SK-N-SH treated with all-trans-retinoic acid at 6 μM for 48 hours (cell line): Measurements from ENCODE around the gene CLDN24.

Experiments
- ATAC-seq: fragments of 200-7000 bp; cut with Tn5 transposase; 3 replicates; pipeline ENCODE4 v1.9.1; 2020; ENCODE audit warnings: mild to moderate bottlenecking, moderate library complexity
- ARNTL ChIP-seq: fragments of 450-650 bp; formaldehyde crosslinking; IDR thresholded peaks from 2 replicates; pipeline ENCODE4 v1.5.0; 2020; ENCODE audit warnings: low read depth, mild to moderate bottlenecking, moderate library complexity, borderline replicate concordance
- BACH2 ChIP-seq: fragments of 250-450 bp; sonication (Bioruptor Pico); IDR thresholded peaks from 2 replicates; pipeline ENCODE4 v1.9.0; 2021; ENCODE audit warnings: mild to moderate bottlenecking, borderline replicate concordance
- CREB5 ChIP-seq: fragments of 250-450 bp; sonication (Bioruptor Pico); IDR thresholded peaks from 2 replicates; pipeline ENCODE4 v1.5.1; 2020; ENCODE audit warnings: low read depth, mild to moderate bottlenecking, moderate library complexity
- CSDC2 ChIP-seq: fragments of 250-450 bp; sonication (Bioruptor Pico); IDR thresholded peaks from 2 replicates; pipeline ENCODE4 v1.5.0; 2020; ENCODE audit warnings: mild to moderate bottlenecking, moderate library complexity
- CSRNP3 ChIP-seq: fragments of 250-450 bp; sonication (Bioruptor Pico); IDR thresholded peaks from 2 replicates; pipeline ENCODE4 v1.5.1; 2021; ENCODE audit warnings: mild to moderate bottlenecking, moderate library complexity
- ESRRG ChIP-seq: fragments of 250-450 bp; sonication (Bioruptor Pico); IDR thresholded peaks from 2 replicates; pipeline ENCODE4 v1.6.1; 2021; ENCODE audit warnings: mild to moderate bottlenecking
- GLIS3 ChIP-seq: fragments of 250-450 bp; sonication (Bioruptor Pico); IDR thresholded peaks from 2 replicates; pipeline ENCODE4 v1.5.0; 2020; ENCODE audit warnings: mild to moderate bottlenecking, moderate library complexity
- ISL1 ChIP-seq: fragments of 250-450 bp; sonication (Bioruptor Pico); IDR thresholded peaks from 2 replicates; pipeline ENCODE4 v2.1.2; 2022; ENCODE audit warnings: mild to moderate bottlenecking, moderate library complexity
- OSR1 ChIP-seq: fragments of 250-450 bp; sonication (Bioruptor Pico); IDR thresholded peaks from 2 replicates; pipeline ENCODE4 v1.8.0; 2022; ENCODE audit warnings: moderate library complexity, mild to moderate bottlenecking, inconsistent platforms
- PATZ1 ChIP-seq: fragments of 250-450 bp; sonication (Bioruptor Pico); IDR thresholded peaks from 2 replicates; pipeline ENCODE4 v1.8.0; 2020; ENCODE audit warnings: mild to moderate bottlenecking, moderate library complexity, borderline replicate concordance
- POU6F1 ChIP-seq: fragments of 250-450 bp; sonication (Bioruptor Pico); IDR thresholded peaks from 2 replicates; pipeline ENCODE4 v1.8.0; 2021; ENCODE audit warnings: low read depth, mild to moderate bottlenecking, moderate library complexity, borderline replicate concordance
- PPARA ChIP-seq: fragments of 250-450 bp; sonication (Bioruptor Pico); IDR thresholded peaks from 2 replicates; pipeline ENCODE4 v1.5.0; 2020; ENCODE audit warnings: mild to moderate bottlenecking, borderline replicate concordance
- RARB ChIP-seq: fragments of 250-450 bp; sonication (Bioruptor Pico); IDR thresholded peaks from 2 replicates; pipeline ENCODE4 v1.8.0; 2021; ENCODE audit warnings: mild to moderate bottlenecking, moderate library complexity
- SNAI2 ChIP-seq: fragments of 250-450 bp; sonication (Bioruptor Pico); IDR thresholded peaks from 2 replicates; pipeline ENCODE4 v1.5.0; 2020; ENCODE audit warnings: mild to moderate bottlenecking, moderate library complexity
- TCF4 ChIP-seq: fragments of 250-450 bp; sonication (Bioruptor Pico); IDR thresholded peaks from 2 replicates; pipeline ENCODE4 v1.8.0; 2021; ENCODE audit warnings: mild to moderate bottlenecking, moderate library complexity, borderline replicate concordance
- TOX ChIP-seq: fragments of 250-450 bp; sonication (Bioruptor Pico); IDR thresholded peaks from 2 replicates; pipeline ENCODE4 v1.8.0; 2021; ENCODE audit warnings: mild to moderate bottlenecking, moderate library complexity, borderline replicate concordance
- TSHZ2 ChIP-seq: fragments of 250-450 bp; sonication (Bioruptor Pico); IDR thresholded peaks from 2 replicates; pipeline ENCODE4 v1.5.0; 2020; ENCODE audit warnings: mild to moderate bottlenecking, moderate library complexity
- ZC3H10 ChIP-seq: fragments of 250-450 bp; sonication (Bioruptor Pico); IDR thresholded peaks from 2 replicates; pipeline ENCODE4 v1.5.1; 2021; ENCODE audit warnings: mild to moderate bottlenecking, moderate library complexity
- ZFP3 ChIP-seq: fragments of 250-450 bp; sonication (Bioruptor Pico); IDR thresholded peaks from 2 replicates; pipeline ENCODE4 v1.5.0; 2020; ENCODE audit warnings: mild to moderate bottlenecking, moderate library complexity
- ZFP30 ChIP-seq: fragments of 450-650 bp; formaldehyde crosslinking; IDR thresholded peaks from 2 replicates; pipeline ENCODE4 v1.5.0; 2022; ENCODE audit warnings: mild to moderate bottlenecking, moderate library complexity
- ZNF565 ChIP-seq: fragments of 450-650 bp; formaldehyde crosslinking; conservative IDR thresholded peaks from 2 replicates; pipeline ENCODE4 v1.5.0; 2020; ENCODE audit warnings: low read depth, mild to moderate bottlenecking, moderate library complexity
- ZNF70 ChIP-seq: fragments of 450-650 bp; formaldehyde crosslinking; IDR thresholded peaks from 2 replicates; pipeline ENCODE4 v1.5.0; 2020; ENCODE audit warnings: mild to moderate bottlenecking, moderate library complexity
- ZNF8 ChIP-seq: fragments of 450-650 bp; formaldehyde crosslinking; IDR thresholded peaks from 2 replicates; pipeline ENCODE4 v1.5.0; 2020; ENCODE audit warnings: mild to moderate bottlenecking, moderate library complexity

CLDN24 gene

GRCh38 chr4:183348706-183349659 is 26.8 kb upstream of the CLDN24 start:
- TF ChIP-seq POU6F1 (CRISPR knock-in tag): peak; percentile 99
- TF ChIP-seq ZFP30 (CRISPR knock-in tag): peak; percentile 80
- peak; percentile 92; the same call in 1 of the 2 replicates for TF ChIP-seq BACH2 (CRISPR knock-in tag)
- peak; percentile 99 for TF ChIP-seq CSRNP3
- TF ChIP-seq CREB5 (CRISPR knock-in tag): peak; percentile 99
- peak; percentile 100 for TF ChIP-seq ZC3H10 (CRISPR knock-in tag)
- TF ChIP-seq TSHZ2 (CRISPR knock-in tag): peak; percentile 93; the same call in 1 of the 2 replicates
- peak; percentile 100 for TF ChIP-seq SNAI2 (CRISPR knock-in tag)
- peak; percentile 100 for TF ChIP-seq OSR1 (CRISPR knock-in tag)
- TF ChIP-seq ARNTL: peak; percentile 61; the same call in 1 of the 2 replicates
- peak; percentile 95; the same call in 1 of the 2 replicates for TF ChIP-seq ZNF8 (CRISPR knock-in tag)
- peak; percentile 99 for TF ChIP-seq ZNF565 (CRISPR knock-in tag)
- TF ChIP-seq TOX (CRISPR knock-in tag): peak; percentile 100
- TF ChIP-seq ESRRG (CRISPR knock-in tag): peak; percentile 98
- TF ChIP-seq TCF4 (CRISPR knock-in tag): peak; percentile 75; the same call in 1 of the 2 replicates
- peak; percentile 100 for TF ChIP-seq PATZ1 (CRISPR knock-in tag)
- peak; percentile 100 for TF ChIP-seq CSDC2
- no peak for TF ChIP-seq PPARA (CRISPR knock-in tag)
- peak; percentile 99 for TF ChIP-seq RARB (CRISPR knock-in tag)
- TF ChIP-seq ZNF70 (CRISPR knock-in tag): 0 out of 2 replicates have a peak, but pooled peaks have one; percentile 22
- peak; percentile 99 for TF ChIP-seq GLIS3
- peak; percentile 99 for TF ChIP-seq ZFP3 (CRISPR knock-in tag)
- TF ChIP-seq ISL1 (CRISPR knock-in tag): peak; percentile 97
- peak; percentile 95 for ATAC-seq

- ATAC-seq: no peak
- TF ChIP-seq ISL1 (CRISPR knock-in tag): no peak
- TF ChIP-seq ESRRG (CRISPR knock-in tag): no peak
- no peak for TF ChIP-seq ARNTL
- TF ChIP-seq ZFP30 (CRISPR knock-in tag): no peak
- TF ChIP-seq TSHZ2 (CRISPR knock-in tag): no peak
- no peak for TF ChIP-seq PPARA (CRISPR knock-in tag)
- no peak for TF ChIP-seq ZNF70 (CRISPR knock-in tag)
- TF ChIP-seq ZC3H10 (CRISPR knock-in tag): no peak
- TF ChIP-seq POU6F1 (CRISPR knock-in tag): no peak
Measured at GRCh38 chr4:183348136-183348535, 25.9 kb upstream of the CLDN24 start.
